Left ventricle myocardium inferior (tissue), 1 donor: ENCODE results near the gene ARIH2. TPM values are rescaled to one million over a fixed set of nuclear protein-coding genes. Genes with fewer than 3 reads are reported as not detected.

Experiments used
- DNase-seq: peaks from one replicate; pipeline ENCODE4 v3.0.0-alpha.2; 2020
- H3K27ac ChIP-seq: fragments of 200-600 bp; replicated peaks from 2 replicates; pipeline ENCODE4 v1.8.0; 2021
- H3K27me3 ChIP-seq: fragments of 200-600 bp; 2 replicates; pipeline ENCODE4 v1.8.0; 2021; ENCODE audit warnings: low read depth
- H3K36me3 ChIP-seq: fragments of 200-600 bp; 2 replicates; pipeline ENCODE4 v1.8.0; 2021
- H3K4me1 ChIP-seq: fragments of 200-600 bp; 2 replicates; pipeline ENCODE4 v1.8.0; 2021
- H3K4me3 ChIP-seq: fragments of 200-600 bp; 2 replicates; pipeline ENCODE4 v1.8.0; 2021; ENCODE audit warnings: mild to moderate bottlenecking, moderate library complexity
- H3K9me3 ChIP-seq: fragments of 200-600 bp; replicated peaks from 2 replicates; pipeline ENCODE4 v1.8.0; 2021
- intact Hi-C: fragments of 100-400 bp; cut with micrococcal nuclease; formaldehyde crosslinking; loops from one replicate; pipeline ENCODE4 v1.11.0; 2022
- total RNA-seq: library from RNA; stranded (reverse); fragmentation: NEBNext Ultra II Directional; extraction: Animal tissue kit (Norgen Biotek cat#: 25700); gene quantifications from one replicate; pipeline ENCODE4 v1.2.1, GENCODE V29; 2021
- TF ChIP-seq, protein P1 (sequence below): fragments of 200-600 bp; IDR thresholded peaks from 2 replicates; pipeline ENCODE4 v1.8.0; 2021; ENCODE audit warnings: antibody characterized with exemption, mild to moderate bottlenecking, borderline replicate concordance
- donor health status: DM: no; HTN: yes; CAD: no; lungs with severe emphysema.

Gene ARIH2
- total RNA-seq, 1 donor from 2014 or later: 180 TPM

- peak overlapping the region; percentile 87 for H3K27ac ChIP-seq
- H3K4me3 ChIP-seq: peak overlapping the region; percentile 50
- H3K27me3 ChIP-seq: no peaks in the 10 kb centered on the region
- H3K4me1 ChIP-seq: peaks cover 83% of the 10 kb centered on the region
- DNase-seq: no peak
- TF ChIP-seq, protein P1, sequence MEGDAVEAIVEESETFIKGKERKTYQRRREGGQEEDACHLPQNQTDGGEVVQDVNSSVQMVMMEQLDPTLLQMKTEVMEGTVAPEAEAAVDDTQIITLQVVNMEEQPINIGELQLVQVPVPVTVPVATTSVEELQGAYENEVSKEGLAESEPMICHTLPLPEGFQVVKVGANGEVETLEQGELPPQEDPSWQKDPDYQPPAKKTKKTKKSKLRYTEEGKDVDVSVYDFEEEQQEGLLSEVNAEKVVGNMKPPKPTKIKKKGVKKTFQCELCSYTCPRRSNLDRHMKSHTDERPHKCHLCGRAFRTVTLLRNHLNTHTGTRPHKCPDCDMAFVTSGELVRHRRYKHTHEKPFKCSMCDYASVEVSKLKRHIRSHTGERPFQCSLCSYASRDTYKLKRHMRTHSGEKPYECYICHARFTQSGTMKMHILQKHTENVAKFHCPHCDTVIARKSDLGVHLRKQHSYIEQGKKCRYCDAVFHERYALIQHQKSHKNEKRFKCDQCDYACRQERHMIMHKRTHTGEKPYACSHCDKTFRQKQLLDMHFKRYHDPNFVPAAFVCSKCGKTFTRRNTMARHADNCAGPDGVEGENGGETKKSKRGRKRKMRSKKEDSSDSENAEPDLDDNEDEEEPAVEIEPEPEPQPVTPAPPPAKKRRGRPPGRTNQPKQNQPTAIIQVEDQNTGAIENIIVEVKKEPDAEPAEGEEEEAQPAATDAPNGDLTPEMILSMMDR: no peak
- intact Hi-C loops: no loop called here
- no peaks in the 10 kb centered on the region for H3K9me3 ChIP-seq
- peaks cover 57% of the 10 kb centered on the region for H3K36me3 ChIP-seq
Measured at GRCh38 chr3:48930590-48930989, 11.9 kb downstream of the ARIH2 start.

DNA sequence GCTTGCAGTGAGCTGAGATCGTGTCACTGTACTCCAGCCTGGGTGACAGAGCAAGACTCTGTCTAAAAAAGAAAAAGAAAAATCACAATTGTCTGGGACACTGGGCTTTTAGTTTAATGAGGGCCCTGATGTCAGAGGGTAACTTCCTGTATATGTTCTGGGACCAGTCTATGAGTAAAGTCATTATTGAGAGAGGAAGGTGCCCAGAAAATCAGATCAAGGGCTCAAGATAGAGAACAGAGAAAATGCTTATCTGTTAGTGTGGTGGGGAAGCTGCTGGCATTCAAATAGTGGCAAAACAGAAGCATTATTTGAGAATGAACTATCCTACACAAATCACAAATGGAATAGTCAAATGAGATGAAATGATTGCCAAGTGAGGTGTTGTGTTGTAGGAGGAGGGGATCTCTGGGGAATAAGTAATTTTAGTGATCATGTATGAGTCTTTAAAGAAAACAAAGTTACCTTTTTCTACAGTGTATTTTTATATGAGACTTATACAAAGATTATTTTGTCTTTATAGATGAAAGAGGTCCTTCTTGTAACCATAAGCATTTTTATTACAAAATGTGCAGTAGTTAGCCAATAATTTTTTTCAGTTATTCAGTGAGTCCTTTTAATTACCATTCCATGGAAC, 13.4 kb downstream of the ARIH2 start:
- no peak for DNase-seq
- Histone ChIP-seq H3K27me3 (no peaks in the 10 kb centered on the region), H3K4me1 (peaks cover 84% of the 10 kb centered on the region), H3K36me3 (peaks cover 52% of the 10 kb centered on the region), H3K9me3 (no peaks in the 10 kb centered on the region), H3K27ac (peak overlapping the region; percentile 87), H3K4me3 (no peak overlapping the region)
- TF ChIP-seq, protein P1: no peak
- intact Hi-C loops: no loop called here

DNA sequence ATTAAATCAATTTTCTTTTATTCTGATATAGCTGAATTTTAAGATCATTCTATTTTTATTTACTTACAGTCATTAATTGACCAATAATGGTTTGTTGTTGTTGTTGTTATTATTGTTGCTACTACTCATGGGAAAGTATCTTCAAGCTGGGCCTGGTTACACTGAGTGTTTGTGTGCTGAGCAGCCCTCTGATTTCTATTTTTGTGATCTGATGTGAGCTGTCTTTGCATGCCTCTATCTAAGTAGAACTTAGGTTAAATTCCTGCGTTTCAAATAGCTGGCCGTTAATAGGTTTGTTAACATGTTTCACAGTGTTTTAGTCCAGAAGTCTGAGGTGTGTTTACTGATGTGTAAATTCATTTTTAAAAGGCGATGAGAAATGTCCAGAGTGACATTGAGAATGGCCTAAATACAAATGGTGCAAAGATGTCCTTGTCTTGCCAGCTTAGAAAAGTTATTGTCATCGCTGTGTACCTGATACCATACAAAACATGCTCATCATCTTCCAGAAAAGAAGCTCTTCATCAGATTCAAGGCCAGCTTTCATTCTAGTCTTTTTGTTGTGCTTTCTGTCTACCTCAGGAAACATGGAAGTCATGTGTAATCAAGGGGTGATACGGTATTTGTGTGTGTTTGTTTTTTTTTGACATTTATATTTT, 15.8 kb downstream of the ARIH2 start:
- no peak for DNase-seq
- Histone ChIP-seq H3K27me3 (no peaks in the 10 kb centered on the region), H3K36me3 (peaks cover 32% of the 10 kb centered on the region), H3K27ac (peak overlapping the region; percentile 87), H3K4me3 (peak overlapping the region; percentile 42), H3K4me1 (peaks cover 80% of the 10 kb centered on the region), H3K9me3 (no peaks in the 10 kb centered on the region)
- TF ChIP-seq, protein P1: no peak
- intact Hi-C loops: no loop called here

- Histone ChIP-seq H3K27me3 (no peaks in the 10 kb centered on the region), H3K27ac (peak overlapping the region; percentile 87), H3K4me1 (peaks cover 69% of the 10 kb centered on the region), H3K4me3 (peak overlapping the region; percentile 42), H3K9me3 (no peaks in the 10 kb centered on the region), H3K36me3 (peaks cover 32% of the 10 kb centered on the region)
- intact Hi-C loops: no loop called here
- no peak for DNase-seq
- TF ChIP-seq, protein P1: no peak
Measured at GRCh38 chr3:48935530-48935929, 16.9 kb downstream of the ARIH2 start.

DNA sequence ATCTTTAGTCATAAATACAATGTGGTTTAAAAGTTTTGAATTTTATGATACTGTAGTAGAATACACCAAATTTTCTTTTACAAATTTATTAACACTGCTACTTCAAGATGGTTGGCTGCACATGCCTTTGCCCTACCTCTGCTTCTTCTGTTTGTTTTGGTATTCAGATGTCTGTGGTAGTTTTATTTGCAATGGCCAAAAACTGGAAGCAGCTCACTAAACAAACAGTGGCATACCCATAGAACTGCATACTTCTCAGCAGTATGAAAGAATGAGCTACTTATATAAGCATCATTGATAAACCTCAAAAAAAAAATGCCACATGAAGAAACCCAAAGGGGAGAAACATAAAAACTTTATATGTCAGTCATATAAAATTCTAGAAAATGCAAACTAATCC, 19.5 kb downstream of the ARIH2 start:
- intact Hi-C loops: no loop called here
- no peak overlapping the region for H3K4me3 ChIP-seq
- peaks cover 24% of the 10 kb centered on the region for H3K36me3 ChIP-seq
- H3K9me3 ChIP-seq: no peaks in the 10 kb centered on the region
- peaks cover 47% of the 10 kb centered on the region for H3K4me1 ChIP-seq
- TF ChIP-seq, protein P1: no peak
- DNase-seq: no peak
- H3K27ac ChIP-seq: peak overlapping the region; percentile 36
- no peaks in the 10 kb centered on the region for H3K27me3 ChIP-seq
